Stimulated activated CD4-positive, alpha-beta T cell treated with anti-CD3 and anti-CD28 coated beads, Interleukin-4, amount 100 ng/mL, for 1 hour (primary cell): ENCODE results near the gene NAGLU.
A peak's percentile ranks its signal among the peaks of the same experiment; 100 is the strongest.

Source experiments
- DNase-seq: peaks from one replicate; pipeline ENCODE4 v3.0.0-alpha.2; 2020

NAGLU gene

GRCh38 chr17:42565523-42566214 lies 29.6 kb downstream of the NAGLU start:
- no peak for DNase-seq

GRCh38 chr17:42566215-42566882 lies 30.3 kb downstream of the NAGLU start:
- DNase-seq = no peak

GRCh38 chr17:42566883-42567573 lies 31.0 kb downstream of the NAGLU start, which contains the start of gene MLX:
TSS of gene MLX (plus strand) at chr17:42567100. CDS start at chr17:42567125, 25 bp downstream.
- peak; percentile 92 for DNase-seq

- no peak for DNase-seq
Observed at GRCh38 chr17:42568341-42569111, 32.5 kb downstream of the NAGLU start.

- DNase-seq = no peak
Observed at GRCh38 chr17:42571435-42572225, 35.6 kb downstream of the NAGLU start.

GRCh38 chr17:42573095-42573494 lies 37.1 kb downstream of the NAGLU start:
- no peak for DNase-seq

- DNase-seq = no peak
Observed at GRCh38 chr17:42574463-42574862, 38.4 kb downstream of the NAGLU start.

GRCh38 chr17:42577140-42577531 lies 41.1 kb downstream of the NAGLU start:
- no peak for DNase-seq

GRCh38 chr17:42577532-42578281 lies 41.7 kb downstream of the NAGLU start, which contains the start of gene PSMC3IP:
TSS of gene PSMC3IP (minus strand) at chr17:42577729. CDS start at chr17:42577686, 43 bp downstream.
- DNase-seq = peak; percentile 93

GRCh38 chr17:42578282-42578869 lies 42.3 kb downstream of the NAGLU start:
- DNase-seq = peak; percentile 78

GRCh38 chr17:42579794-42580551 lies 43.9 kb downstream of the NAGLU start:
- no peak for DNase-seq

- DNase-seq = no peak
Observed at GRCh38 chr17:42581744-42582270, 45.8 kb downstream of the NAGLU start.

- DNase-seq = no peak
Observed at GRCh38 chr17:42584880-42585279, 48.8 kb downstream of the NAGLU start.

- DNase-seq = no peak
Observed at GRCh38 chr17:42585353-42585752, 49.3 kb downstream of the NAGLU start.

GRCh38 chr17:42586514-42587230 lies 50.6 kb downstream of the NAGLU start:
- DNase-seq = no peak

- DNase-seq = no peak
Observed at GRCh38 chr17:42590886-42591285, 54.8 kb downstream of the NAGLU start.

GRCh38 chr17:42591411-42591810 lies 55.4 kb downstream of the NAGLU start:
- DNase-seq = no peak
